LHCN-M2 (cell line): ENCODE results near the gene PC. TPM values are rescaled to one million over a fixed set of nuclear protein-coding genes. Genes with fewer than 3 reads are reported as not detected.

ENCODE experiments used
- DNase-seq: peaks from one replicate; pipeline ENCODE4 v3.0.0-alpha.2; 2012; ENCODE audit warnings: low read depth
- total RNA-seq: library from RNA; depleted of rRNA; stranded (reverse); fragments of >200 nt; gene quantifications from 2 replicates; pipeline ENCODE4 v1.2.3, GENCODE V29; 2014

The PC gene
- total RNA-seq, 1 experiment from 2014 or later: 6.3 TPM

DNA sequence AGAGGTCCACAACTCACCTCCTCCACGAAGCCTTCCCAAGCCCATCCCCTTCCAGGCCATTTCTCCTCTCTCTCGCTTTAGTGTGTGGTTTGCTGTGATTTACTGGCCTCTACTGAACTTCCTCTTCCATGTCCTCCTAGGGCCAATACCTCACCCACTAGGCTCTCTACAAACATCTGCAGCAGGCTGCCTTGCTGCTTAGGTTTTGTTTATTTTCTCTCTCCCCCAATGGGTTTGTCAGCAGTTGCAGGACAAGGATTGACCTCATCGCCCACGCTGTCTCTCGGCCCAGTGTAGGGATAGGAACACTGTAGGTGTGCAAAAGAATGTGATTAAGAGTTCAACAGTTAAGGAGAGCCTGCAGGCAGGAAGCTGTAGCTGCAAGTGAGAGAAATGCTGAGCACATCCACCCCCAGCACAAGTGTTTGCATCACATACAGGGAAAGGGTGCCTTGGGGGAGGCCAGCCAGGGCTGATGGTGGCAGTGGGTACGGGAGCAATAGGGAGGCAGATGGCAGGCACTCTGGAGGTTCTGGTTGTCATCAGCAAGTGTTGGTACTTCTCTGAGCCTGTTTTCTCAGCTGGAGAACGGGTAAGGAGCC, 1.4 kb downstream of the PC start:
- DNase-seq: no peak

DNA sequence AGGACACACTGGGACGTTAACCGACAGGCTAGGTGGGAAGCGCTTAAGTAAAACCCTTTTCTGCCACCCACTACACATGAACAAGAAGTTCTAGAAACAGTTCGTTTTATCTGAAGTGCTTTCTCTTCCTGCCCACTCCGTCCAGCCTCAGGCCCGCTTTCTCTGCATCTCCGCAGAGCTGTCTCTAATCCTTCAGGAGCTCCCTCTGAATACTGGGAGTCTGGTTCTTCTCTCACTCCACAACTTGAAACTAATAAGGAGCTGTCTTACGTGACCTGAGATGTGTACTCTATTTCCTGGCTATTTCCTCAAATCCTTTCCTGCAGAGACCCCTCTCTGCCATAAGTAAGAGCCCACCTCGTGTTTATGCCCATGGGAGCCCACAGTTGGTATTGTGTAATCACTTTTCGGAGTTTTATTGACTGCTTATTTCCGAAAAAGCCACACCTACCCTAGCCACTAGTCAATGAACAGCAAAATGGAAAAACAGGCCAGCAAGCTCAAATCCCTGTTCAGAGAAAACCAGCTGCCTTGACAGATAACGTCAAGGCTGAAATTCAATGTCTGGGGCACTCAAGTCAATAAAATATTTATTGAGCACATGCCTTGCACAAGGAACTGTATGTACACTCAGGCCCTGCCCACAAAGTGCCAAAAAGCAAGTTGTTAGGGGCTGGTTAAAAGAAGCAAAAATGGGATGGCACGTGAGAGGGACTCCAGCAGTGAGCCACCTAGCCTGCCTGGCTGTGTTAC, 4.9 kb downstream of the PC start:
- DNase-seq: no peak

DNA sequence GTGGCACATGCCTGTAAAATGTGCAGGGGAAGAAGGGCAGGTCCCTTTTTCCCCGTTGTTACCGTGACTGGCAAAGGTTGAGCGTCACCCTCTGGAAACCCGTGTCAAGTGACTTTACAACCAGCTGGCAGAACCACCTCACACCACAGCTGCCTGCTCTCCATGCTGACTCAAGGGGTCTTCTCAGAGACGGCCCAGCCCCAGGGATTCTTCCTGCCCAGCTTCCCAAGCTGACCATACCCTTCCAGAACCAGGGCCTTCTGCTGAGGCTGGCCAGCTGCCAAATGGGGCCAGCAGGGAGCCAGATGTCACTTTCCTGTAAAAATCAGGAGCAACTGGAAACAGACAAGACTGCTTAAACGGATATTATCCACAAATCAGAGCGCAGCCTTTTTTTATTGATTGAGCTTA, 6.3 kb downstream of the PC start:
- DNase-seq: peak; percentile 70

DNA sequence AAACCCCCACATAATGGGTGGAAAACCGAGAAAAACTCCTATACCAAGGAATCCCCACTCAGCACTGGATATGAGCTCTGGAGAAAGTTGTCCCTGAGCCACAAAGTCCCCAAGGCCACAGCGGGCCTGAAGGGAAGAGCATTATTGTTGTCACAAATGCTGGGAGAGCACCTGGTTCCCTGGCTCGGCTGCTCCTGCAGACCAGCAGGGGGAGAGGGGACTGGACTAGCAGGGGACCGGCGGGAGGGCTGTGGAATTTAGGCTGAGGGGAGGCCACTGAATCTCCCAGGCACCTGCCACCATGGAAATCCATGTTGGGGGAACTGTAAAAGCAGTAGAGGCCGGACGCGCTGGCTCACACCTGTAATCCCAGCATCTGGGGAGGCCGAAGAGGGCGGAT, 7.0 kb downstream of the PC start:
- no peak for DNase-seq

DNA sequence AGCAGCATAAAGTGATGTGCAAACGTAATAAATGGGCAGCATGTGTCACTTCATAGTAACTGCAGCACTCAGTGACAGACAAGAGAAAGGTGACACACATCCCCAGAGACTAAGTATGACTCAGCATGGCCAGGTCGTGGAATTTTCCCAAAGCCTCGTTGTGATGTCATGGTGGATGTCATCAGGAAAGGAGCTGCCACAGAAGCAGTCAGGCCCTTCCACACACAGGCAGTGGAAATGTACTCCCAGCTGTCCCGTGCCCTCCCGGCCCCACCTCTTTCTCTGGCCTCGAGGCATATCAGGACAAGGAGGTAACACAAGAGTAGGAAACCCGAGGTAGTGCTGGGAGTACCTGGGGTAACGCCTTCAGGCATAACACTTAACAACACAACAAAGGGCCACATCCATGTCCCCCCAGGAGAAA, 8.1 kb downstream of the PC start:
- peak; percentile 80 for DNase-seq

DNA sequence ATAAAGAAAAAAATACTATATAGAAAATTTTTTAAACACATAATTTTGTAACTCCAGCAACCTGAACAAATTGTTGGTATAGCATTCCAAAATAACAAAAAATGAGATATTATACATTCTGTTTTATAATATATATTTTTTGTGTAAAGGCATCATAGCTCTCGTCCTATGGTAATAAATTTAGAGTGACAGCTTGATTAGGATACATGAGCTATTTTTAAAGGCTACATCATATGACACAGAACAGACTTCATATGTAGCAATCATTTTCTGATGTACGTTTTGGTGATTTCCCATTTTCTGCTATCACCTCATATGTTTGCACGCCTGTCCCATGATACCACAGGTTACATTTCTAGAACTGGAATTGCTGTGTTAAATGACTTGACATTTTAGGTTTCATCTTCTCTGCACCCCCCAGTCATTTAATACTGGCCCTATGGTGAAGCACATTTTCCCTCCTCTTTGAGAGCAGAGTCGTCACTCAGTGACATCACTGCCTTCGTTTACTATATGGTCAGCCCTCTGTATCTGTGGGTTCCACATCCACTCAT, 19.5 kb downstream of the PC start:
- no peak for DNase-seq

DNA sequence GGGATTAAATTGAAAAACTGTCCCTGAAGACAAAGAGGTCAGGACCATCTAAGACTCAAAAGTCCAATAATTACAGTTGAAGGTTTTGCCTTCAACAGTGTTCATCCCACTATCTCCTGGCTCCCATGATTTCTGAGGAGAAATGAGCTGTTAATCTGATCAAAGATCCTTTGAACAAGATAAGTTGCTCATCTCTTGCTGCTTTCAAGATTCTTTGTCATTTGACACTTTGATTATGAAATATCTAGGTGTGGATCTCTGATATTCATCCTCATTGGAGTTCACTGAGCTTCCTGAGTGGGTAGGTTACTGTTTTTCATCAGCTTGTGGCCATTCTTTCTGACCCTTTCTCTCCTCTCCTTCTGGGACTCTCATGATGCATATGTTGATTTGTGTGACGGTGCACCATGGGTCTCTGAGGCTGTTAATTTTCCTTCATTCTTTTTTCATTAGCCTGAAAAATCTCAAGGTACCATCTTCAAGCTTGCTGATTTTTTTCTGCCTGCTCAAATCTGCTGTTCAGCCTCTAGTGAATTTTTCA, 20.9 kb downstream of the PC start:
- DNase-seq: no peak

DNA sequence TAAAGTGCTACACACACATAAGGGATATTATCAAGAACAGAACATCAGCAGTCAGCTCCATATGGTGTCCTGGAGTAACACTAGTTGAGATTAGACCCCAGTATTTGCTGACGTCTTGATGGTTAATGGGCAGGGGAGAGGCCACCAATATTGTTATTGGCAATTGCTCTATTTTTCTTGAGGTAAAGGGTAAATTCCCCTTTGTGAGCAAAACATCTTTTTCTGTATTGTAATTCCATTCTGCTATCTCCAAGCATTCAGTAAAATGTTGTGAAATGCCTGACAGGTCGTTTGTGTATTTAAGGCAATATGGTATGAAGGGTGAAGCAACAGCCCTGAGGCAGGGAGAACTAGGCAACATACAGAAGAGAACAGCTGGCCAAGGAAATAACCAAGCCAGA, 21.9 kb downstream of the PC start:
- peak; percentile 19 for DNase-seq

DNA sequence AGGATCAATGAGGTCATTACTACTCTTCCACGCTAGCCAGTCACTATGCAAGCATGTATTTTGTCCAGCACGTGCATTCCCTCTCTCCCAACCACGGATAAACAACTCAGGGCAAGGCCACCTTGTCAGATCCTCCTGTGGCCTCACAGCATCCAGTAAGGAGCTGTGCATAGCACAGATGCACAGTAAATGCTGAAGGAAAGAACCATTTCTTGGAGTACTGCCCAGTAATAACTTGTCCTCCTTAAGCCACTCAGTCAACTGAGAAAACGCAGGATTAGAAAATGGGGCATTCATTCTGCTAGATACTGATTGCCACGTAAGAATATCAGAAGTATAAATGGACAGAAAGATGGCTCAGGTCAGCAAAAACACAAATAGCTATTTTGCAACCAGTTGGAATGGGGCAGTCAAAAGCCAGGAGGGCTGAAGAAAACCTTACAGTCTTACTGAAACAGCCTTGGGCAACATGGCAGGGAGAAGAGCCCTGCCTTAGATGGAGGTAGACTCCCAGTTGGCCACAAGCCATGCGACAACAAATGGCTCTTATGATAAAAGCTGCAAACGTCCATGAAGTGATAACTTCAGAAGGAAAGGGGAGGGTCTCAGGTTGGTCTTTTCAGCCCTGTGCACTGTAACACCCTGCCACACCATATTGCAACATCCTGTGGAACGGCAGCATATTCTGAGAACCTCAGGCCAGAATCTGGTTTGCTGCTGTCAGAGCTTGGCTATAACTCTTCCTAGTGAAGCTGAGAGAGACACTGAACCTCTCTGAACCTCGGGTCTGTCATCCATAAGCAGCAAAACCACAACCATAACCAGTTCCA, 23.0 kb downstream of the PC start:
- DNase-seq: no peak

DNA sequence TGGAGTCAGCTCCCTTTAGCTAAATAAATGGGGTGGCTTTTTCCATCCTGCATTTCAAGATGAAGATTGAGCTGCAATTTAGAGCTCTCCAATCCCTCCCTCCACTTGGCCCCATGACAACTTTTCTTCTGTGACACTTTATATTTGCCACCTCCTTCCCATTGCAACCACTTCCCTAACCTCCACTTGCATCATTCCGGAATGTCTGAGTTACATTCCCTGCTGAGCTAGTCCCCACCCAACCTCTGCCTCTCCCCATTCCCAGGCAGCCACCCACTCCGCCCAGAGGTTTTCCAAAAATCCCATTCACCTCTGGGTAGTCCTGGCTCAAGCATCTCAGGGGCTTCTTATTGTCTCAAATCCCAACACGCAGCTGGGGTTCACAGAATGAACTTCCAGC, 24.7 kb downstream of the PC start:
- DNase-seq: no peak

DNA sequence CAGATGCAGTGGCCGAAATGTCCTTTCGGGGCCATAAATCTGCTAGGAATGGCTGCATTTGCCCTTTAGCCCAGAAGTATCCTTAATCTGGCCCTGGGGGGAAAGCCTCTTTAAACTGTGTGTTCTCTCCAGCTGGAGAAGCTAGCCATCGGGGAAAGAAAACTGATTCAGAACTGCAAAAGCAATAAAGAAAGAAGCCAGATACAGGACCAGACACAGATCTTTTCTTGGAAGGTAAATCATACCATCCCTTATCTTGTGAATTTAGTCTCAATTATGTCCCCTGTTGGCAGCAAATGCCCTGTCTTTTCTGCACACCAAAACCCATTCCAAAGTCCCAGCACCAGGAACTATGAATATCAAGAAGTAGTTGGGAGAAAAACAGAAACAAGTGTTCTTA, 25.6 kb downstream of the PC start:
- DNase-seq: no peak

DNA sequence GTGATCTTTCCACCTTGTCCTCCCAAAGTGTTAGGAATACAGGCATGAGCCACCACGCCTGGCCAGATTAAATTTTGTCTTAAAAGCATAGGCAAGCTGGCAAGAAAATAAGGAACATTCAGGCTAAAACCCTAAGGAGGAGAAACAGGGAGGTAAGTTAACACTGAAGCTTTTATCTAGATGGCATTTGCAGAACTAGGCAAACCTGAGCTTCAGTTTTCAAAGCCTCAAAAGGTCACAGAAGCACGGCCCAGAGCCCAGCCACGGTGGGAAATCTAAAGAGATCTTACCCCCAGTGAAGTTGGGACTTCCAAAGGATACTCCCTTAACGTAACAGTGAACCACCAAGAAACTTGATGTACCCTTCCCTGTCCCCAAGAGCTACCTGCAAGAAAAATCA, 28.4 kb downstream of the PC start:
- no peak for DNase-seq

DNA sequence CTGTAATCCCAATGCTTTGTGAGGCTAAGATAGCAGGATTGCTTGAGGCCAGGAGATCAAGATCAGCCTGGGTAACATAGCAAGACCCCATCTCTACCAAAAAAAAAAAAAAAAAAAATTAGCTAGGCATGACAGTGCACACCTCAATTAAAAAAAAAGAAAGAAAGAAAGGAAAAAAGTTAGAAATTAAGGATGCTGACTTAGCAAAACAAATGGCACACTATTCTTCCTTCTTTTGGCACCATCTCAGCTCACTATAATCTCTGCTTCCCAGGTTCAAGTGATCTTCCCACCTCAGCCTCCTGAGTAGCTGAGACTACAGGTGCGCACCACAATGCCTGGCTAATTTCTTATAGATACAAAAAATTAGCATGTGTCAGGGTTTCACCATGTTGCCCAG, 33.9 kb downstream of the PC start:
- no peak for DNase-seq

DNA sequence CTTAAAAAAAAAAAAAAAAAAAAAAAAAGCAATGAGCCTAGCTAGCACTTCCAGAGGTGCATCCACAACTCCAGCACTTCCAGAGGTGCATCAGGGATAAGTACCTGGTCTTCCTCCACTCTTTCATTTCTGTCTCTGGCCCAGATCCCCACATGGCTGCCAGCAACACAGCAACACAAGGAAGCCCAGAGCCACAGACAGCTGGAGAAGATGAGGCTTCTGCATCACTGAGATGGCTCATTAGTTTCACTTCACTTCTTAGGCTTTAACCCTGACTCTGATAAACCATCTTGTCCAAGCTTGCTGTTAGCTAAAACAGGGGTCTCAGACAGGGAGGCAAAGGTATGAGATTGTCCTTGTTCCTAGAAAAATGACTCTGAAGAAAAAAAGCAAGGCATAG, 35.6 kb downstream of the PC start:
- no peak for DNase-seq

DNA sequence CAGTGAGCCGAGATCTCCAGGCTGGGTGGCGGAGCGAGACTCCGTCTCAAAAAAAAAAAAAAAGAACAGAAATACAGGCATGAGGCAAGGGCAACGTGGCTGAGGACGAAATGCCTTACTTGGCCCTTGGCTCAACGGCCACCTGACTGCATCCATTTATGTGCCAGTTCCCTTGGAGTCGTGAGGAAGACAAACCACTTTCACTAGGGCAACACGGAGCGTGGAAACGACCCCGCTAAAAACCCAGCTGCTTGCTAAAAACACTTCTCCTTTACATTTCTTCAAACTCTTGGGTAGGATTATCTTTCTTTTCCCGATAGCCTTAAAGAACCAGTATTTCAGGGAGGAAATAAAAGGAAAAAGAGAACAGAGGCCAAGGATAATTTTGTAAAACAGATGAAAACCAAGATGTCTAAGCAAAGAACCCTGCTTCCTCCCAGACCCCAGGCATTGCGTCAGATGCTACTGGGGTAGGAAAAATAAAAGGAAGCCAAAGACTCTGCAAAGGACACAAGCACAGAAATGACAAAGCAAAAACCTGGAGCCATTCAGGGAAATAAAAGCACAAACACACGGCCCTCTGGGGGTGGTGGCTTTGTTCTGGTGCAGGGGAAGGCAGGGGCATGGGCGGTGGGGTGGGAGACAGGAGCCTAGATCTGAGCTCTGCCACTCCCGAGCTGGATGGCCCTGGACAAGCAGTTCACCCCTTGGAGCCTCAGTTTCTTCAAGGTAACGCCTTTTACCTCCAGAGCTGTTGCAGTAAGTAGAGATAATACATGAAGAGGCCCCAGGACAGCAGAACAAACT, 37.0 kb downstream of the PC start:
- no peak for DNase-seq

DNA sequence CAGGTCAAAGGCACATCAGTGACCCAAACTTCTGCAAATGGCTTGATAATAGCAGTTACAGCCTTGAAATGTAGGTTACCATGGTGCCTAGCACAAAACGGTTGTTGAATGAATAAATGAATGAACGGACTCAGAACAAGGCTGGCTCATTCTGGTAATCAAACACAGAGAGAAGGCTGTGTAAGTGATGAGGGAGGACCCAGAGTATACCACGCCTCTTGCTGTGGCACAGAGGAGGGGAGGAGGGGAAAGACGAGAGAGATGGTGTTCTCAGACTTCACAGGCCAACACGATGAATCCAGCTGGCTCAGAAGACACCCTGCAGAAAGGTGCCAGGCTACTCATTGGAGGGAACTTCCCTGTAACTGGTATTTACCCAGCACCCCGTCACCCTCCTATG, 38.3 kb downstream of the PC start:
- no peak for DNase-seq

DNA sequence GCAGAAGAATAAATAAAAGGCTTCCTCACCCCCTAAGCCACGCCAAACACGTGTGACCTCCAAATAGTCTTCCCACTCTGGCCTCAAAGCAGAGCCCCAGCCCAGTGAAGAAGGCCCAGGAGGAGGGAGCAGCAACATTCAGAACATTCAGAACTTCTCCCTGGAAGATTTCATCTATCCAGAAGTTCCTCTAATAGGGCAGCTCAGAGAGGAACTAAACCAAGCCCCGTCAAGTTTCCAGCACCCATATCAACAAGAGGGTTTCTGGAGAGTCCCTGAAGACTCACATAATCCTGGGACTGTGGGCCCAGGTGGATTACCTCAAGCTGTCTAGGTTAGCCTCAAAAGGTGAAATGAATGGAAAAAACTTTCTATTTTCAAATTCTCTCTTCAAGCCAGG, 39.4 kb downstream of the PC start:
- DNase-seq: no peak

DNA sequence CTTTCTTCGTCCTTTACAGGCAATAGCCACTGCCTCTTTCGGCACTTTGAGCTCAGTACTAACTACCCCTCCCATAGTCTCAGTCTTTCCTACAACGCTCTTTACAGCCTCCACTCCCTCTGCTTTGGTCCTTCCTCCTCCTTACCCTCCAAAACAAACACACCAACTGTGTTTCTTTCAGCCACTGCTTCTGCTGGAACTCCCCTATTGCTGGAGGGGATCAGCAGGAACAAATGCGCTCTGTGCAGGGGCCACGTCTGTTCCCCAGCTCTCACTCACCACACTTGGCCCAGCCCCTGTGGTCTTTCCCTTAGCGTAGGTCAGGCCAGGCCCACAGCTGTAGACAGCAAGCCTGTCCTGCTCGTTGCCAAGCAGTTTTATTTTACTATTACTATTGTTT, 42.3 kb downstream of the PC start:
- DNase-seq: no peak

DNA sequence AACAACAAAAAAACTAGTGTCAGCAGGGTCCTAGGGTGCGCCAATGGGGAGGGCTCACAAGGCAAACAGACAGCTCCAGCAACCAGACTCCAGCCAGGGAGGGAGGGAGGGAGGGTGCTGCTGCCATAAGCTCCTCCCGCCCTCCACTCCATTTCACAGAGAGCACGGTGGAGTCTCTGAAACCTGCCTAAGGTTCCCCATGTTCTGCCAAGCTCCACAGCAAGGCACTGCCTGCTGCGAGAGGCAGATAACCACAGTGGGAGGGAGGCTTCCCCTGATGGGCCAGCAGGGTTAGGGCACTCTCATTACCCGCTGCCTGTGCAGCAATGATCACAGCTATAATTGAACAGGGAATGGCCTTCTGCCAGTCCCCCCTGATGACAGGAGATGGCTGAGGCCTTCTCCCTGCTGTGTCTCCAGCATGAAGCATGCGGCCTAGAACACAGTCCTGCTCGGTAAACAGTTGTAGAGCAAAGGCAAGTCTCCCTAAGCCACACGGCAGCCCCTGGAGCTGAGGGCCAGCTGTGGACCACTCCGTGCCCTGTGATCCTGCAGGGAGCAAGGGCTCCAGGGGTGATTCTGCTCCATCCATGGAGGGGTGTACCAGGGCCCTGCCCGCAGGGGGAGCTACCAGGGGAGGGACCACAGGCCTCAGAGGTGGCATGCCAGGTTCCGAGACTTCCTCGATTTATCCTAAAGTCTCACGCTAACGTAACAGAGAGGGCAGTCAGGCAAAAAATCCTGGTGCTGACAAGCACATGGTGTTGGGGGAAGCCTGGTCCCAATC, 42.9 kb downstream of the PC start:
- no peak for DNase-seq

DNA sequence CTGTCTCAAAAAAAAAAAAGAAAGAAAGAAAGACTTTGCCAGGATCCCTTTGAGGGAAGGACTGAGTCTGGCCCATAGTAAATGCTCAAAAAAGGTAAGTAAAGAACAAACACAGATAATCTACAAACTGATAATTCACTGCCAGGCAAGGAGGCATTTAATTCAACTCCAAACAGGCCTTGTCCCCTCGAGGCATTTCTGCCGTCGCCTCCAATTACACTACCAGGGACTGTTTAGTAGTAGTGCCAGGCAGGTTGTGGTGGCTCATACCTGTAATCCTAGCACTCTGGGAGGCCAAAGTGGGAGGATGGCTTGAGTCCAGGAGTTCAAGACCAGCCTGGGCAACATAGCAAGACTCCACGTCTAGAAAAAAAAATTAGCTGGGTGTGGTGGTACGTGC, 43.7 kb downstream of the PC start:
- no peak for DNase-seq

DNA sequence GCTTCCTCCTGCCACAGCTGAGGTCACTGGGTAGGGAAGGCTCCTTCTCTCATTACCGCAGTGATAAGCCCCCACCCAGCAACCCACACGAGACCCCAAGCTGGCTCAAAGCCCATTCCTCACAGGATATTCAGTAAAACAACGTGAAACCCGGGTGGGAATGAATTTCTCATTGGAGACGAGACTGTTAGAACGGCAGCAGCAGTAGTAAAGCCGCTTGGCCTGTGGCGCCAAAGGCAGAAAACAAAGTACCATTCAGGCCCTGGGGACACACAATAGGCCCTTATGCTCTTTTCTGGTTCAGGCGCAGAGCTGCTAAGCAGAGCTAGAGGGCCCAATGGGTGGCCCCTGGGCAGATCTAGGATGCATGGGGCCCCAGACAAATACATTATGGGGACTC, 45.3 kb downstream of the PC start:
- no peak for DNase-seq
